ENCODE measurements around the gene LGI4.
A peak's percentile ranks its signal among the peaks of the same experiment; 100 is the strongest.

Gene LGI4

DNA sequence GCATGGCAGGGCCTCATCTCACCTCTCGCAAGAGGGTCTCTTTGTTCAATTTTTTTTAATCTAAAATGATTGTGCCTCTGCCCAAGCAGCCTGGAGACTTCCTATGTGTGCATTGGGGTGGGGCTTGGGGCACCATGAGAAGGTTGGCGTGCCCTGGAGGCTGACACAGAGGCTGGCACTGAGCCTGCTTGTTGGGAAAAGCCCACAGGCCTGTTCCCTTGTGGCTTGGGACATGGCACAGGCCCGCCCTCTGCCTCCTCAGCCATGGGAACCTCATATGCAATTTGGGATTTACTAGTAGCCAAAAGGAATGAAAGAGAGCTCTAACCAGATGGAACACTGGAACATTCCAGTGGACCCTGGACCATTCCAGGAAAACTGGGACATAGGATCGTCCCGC lies 11.3 kb downstream of the LGI4 start:
- no peak for DNase-seq (ENCODE audit: low spot score)

DNA sequence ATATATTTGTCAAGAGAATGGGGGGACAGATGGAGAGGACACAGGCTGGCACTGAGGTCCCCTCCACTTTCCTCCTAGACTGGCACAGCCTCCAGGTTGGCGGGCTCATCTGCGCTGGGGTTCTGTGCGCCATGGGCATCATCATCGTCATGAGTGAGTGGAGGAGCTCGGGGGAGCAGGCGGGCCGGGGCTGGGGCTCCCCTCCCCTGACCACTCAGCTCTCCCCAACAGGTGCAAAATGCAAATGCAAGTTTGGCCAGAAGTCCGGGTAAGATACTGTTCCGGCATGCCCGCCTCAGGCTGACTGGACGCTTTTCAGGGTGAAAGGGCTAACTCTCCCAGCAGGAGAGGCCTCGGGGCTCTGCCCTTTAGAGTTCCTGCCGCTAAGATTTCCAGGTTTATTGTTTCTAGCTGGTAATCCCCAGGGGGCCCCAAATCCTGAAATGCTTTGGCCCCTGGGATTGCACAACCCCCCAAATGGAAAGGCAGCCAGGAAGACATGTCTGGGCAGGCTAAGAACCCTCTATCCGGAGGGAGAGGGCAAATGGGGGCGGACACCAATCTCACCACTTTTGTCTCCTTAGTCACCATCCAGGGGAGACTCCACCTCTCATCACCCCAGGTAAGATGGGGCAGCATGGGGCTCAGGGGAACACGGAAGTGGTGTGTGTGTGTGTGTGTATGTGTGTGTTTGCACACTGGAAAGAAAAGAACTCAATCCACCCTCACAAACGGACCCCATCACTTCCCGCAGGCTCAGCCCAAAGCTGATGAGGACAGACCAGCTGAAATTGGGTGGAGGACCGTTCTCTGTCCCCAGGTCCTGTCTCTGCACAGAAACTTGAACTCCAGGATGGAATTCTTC lies 11.9 kb downstream of the LGI4 start:
- no peak for DNase-seq (ENCODE audit: low spot score)

DNA sequence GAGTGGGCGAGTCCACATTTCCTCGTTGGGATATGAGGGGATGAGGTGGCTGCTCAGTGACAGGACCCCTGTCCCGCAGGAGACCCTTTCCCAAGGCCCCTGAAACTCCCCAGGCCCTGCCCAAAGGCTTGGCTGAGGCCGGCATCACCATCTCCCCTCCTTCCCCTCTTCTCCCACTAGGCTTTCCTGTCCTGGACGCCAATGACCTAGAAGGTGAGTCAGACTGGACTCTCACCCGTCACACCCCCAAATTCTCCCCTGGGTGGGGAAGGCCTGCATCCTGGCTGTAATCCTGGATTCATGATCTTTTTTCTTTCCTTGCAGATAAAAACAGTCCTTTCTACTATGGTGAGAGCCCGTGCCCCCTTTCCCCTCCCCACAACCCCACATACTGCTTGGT lies 14.0 kb downstream of the LGI4 start:
- no peak for DNase-seq (ENCODE audit: low spot score)

DNA sequence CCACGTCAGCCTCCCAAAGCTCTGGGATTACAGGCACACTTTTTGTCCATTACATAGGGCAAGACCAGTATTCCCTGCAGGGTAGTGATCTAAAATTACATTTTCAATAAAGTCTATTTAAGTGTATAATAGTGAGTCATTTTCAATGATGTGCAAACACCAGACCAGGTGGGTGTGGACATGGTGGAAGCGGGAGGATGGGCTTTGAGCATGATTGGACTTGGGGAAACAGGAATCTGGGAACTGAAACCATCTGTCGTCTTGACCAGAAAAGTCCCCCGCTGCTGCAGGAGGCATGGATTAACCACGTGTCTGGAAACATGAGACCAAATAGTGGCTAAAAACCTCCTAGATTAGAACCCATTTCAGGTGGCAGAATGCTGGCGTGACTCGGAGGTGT lies 14.4 kb downstream of the LGI4 start:
- peak; percentile 56 for DNase-seq (ENCODE audit: low spot score)

DNA sequence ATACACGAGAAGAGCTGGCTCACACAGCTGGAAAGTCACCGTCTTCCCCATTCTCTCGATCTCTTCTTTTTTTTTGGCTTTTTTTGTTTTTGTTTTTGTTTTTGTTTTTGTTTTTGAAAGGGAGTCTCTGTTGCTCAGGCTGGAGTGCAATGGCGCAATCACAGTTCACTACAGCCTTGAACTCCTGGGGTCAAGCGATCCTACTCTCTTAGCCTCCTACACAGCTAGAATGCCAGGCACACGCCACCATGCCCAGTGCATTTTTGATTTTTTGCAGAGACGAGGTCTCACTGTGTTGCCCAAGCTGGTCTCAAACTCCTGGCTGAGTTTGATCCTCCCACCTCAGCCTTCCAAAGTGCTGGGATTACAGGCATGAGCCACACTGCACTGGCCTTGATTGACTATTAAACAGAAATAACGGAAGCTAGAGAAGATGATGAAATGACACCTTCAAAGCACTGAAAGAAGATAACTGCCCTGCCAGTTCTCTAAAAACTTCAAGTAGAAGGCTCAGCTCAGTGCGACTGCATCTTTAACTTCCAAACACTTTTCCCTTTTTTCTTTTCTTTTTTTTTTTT lies 15.2 kb downstream of the LGI4 start:
- no peak for DNase-seq (ENCODE audit: low spot score)

DNA sequence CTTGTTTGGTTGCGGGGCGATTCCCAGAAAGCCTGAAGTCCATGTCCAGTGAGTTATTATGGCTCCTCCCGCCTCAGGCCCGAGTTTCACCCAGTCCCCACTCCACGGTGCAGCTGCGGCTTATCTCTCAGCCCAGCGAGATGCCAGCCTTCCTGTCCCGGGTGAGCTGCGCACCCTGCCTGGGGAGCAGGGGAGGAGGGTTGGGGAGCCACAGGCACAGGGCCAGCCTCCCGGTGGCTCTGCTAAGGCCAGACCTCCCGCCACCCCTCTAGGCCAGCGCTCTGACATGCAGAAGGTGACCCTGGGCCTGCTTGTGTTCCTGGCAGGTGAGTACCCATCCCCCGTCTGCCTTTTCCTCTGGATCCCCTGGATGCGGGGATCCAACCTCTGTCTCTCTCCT lies 15.8 kb downstream of the LGI4 start:
- DNase-seq (ENCODE audit: low spot score): no peak

DNA sequence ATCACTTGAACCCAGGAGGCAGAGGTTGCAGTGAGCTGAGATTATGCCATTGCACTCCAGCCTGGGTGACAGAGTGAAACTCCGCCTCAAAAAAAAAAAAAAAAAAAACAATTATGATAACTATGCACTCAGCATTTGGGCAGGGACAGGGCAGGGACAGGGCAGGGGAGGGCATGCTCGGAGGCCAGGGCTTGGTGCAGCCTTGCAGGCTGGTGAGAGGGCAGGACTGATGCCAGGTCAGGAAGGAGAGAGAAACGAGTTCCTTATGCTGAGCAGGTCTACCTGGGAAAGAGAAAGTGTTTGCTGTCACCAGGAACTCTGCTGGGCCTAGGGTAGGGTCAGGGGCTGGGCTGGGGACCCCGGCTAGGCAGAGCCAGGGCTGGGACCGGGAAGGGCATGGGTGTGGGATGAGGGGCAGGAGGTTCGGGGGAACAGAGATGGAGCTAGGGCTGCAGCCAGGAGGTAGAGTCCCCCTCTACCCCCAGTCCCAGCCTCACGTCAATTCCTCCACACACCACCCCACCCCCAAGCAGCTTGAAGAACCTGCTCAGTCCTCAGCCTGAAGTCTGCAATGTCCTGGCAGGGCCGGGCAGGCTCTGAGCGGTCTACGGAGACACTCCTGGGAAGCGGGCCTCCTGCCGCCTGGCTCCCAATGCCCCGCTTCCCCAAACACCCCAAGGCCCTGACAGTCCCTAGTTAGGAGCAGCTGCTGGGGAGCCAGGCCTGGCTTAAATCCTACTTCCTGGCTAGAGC lies 16.4 kb downstream of the LGI4 start:
- DNase-seq (ENCODE audit: low spot score): no peak

DNA sequence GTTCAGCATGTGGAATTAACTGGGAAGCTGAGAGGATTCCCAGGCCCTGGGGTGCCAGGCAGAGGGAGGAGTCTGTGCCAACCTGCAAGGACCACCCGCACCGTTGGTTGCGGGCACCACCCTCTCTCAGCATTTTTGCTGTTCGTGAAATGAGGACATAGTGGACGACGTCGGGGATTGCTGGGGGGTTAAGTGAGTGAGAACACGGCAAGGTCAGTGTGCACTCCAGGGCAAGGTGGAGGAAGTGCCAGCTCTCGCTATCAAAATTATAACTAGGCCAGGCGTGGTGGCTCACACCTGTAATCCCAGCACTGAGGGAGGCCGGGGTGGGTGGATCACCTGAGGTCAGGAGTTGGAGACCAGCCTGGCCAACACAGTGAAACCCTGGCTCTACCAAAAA lies 17.1 kb downstream of the LGI4 start:
- no peak for DNase-seq (ENCODE audit: low spot score)

DNA sequence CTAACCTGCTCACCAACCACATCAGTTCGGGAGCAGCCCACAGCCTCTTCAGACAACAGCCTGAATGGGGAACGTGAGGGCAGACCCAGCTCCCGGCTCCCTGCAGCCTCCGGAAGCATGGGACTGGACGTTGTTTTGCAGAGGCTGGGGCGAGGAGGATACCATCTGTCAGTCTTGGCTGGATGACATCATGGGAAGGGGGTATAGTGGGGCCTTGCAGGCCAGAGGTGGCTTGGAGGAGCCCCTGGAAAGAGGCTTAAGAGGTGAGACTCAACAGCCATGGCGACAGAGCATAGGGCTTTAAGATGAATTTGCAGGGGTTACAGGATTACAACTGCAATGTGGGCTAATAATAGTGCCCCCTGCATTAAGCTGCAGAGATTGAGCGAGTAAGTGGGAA lies 17.7 kb downstream of the LGI4 start:
- no peak for DNase-seq (ENCODE audit: low spot score)

DNA sequence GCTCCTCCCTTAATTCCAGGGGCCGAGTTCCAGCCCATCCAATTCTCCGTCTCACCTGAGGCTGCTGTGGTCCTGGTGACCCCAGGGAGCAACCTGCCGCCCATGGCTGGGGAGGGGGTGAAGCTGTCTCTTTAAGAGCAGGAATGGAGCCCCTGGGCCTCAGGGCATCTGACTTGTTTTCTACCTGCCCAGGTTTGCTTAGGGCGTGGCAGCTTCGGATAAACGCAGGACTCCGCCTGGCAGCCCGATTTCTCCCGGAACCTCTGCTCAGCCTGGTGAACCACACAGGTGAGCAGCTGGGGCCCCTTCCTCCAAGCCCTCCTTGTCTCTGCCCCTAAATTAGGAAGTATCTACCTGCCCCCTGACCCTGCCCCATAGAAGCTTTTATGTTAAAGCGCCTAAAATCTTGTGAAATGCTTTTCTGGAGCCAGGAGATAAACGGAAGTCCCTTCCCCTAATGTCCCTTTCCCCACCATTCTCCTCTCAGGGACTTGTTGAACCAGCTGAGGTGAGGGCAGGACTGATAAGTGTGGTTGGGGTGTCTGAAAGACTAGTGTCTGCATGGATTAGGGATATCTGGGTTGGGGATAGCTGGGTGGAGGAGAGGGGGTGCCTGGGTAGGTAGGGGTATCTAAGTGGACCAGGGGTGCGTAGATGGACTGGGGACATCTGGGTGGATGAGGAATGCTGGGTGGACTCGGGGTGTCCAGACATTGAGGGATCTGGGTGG lies 18.6 kb downstream of the LGI4 start:
- DNase-seq (ENCODE audit: low spot score): no peak

DNA sequence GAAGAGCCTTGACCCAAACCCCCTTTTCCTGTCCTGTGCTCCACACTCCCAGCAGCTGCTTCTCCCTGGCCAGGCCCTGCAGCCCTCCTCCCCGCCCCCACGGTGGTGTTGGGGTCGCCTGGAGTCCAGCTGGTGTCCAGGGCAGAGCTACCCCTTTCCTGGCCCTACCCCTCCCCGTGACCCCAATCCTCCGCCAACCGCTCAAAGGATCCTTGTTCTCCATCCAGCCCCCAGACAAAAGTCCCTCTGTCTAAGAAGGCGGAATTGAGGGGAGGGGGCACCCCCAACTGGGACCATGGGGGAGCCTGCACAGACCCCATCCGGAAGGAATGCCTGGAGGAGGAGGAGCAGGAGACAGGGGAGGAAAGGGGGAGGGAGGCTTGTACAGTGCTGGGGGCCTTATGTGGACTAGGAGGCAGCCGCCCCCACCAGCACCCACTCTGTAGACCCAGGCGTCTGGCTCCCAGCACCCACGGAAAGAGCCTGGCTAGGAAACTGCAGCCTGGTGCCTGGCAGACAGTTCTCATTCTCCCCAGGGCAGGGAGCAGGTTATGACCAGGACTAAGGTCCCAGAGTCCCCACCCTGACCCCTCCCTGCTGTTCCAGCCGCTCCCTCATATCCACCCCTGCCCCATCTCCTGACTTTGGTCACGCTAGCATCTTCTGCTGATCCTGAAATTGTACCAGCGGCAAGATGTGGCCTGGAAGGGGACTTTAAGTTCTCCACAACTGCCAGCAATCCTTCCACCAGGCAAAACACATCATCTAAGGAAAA lies 19.5 kb downstream of the LGI4 start, which contains the start of gene FXYD3:
Gene FXYD3 (plus strand): TSS at position 647 of the 775 bp plus-strand sequence. CDS start 3,554 bp downstream, outside the sequence.
- no peak for DNase-seq (ENCODE audit: low spot score)

DNA sequence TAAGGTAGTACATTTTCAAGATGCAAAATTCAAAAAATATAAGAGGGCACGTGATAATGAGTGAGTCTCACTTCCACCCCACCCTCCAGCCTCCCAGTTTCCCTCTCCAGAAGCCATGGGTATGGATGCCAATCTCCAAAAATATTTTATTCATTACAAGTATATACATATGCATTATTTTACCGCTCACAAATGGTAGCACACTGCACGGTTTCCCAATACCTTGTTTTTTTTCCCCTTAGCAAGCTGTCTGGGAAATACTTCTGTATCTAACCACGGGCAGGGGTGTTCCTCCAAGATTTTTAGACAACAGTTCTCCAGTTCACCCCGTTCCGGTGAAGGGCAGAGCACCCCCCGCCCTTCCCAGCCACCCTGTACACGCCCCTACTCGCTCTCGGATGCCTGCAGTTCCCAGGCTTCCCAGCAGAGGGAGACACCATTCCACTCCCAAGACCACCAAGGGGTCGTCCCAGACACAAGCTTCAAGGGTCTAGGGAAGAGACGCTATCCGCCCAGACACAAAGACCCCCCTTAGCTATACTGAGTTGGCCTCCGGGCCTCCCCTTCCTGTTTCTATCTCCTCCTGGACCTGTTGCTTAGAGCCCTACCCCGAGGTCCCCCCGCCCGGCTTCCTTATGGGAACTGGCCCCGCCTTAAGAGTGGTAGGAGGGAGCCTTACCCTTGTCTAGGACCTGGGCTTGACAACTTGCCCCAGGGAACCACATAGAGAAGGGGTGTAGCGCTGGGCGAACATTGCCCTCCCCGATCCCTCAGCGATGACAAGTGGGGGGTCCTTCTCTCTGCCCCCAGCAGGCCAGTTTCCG lies 20.3 kb downstream of the LGI4 start:
- peak; percentile 84 for DNase-seq (ENCODE audit: low spot score)

DNA sequence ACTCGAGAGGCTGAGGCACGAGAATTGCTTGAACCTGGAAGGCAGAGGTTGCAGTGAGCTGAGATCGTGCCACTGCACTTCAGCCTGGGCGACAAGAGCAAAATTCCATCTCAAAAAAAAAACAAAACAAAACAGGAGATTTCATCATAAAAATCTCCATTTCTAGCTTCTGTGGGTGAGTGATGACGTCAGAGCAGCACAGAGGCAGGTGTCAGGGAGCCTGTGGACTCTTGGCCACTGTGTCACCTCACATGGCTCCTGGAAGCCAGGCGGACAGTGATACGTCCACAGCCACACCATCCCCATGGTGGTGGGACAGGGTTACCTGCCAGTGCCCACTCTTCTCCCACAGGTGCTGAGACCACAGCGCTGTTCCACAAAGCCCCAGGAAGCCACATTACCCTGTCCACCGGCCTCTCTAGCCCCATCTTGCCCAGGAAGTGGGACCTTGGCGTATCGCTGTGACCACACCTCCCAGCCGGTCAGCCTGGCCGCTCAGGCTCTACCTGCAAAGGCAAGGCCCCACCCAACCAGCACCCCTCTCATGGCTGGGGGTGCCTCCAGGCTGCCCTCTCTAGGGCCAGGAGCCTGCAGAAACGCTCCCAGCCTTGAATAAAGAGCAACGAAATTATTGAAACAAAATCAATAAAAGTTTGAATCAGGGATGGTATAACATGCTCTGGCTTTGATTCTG lies 21.7 kb downstream of the LGI4 start:
- DNase-seq (ENCODE audit: low spot score): no peak

DNA sequence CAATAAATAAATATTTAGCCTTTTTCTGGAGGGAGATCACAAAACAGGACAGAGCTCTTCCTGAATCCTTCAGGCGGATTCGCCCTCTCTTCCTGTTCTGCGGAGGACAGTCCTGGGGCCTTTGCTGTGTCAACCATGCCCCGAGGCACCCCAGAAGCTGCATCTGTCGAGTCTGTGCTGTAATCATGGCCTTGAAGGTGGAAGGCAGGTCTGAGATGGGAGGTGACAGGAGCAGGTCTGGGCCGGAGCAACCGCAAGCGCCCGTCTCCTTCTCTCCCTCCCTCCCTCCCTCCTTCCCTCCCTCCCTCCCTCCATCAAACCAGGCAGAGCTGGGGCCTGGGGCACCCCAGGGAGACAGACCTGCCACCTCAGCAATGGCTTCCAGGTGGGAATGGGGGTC lies 23.9 kb downstream of the LGI4 start:
- DNase-seq (ENCODE audit: low spot score): no peak

DNA sequence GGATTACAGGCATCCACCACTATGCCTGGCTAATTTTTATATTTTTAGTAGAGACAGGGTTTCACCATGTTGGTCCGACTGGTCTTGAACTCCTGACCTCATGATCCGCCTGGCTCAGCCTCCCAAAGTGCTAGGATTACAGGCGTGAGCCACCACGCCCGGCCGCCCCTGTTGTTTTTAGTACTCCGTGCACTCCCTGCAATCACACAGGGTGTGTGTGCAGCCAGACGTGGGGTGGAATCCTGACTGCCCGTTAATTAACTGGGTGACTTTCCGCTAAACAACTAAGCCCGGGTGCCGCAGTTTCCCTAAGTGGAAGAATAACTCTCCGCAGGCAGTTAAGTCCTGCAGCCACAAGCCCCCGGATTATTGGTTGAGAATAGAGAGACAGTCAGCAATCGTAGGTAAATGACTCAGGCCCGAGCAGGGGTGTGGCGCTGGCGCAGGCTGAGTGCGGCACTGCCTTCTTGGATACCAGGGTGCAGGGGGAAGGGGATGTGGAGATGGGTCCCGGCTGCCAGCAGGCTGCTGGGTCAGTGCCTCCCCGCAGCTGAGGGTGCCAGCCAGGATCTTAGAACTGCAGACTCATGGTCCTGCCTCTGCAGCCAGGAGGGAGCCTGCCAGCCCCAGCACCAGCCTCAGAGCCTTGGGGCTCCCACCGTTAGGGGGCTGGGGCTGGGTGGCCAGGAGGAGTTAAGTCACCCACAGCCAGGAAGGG lies 25.3 kb downstream of the LGI4 start:
- DNase-seq (ENCODE audit: low spot score): no peak

DNA sequence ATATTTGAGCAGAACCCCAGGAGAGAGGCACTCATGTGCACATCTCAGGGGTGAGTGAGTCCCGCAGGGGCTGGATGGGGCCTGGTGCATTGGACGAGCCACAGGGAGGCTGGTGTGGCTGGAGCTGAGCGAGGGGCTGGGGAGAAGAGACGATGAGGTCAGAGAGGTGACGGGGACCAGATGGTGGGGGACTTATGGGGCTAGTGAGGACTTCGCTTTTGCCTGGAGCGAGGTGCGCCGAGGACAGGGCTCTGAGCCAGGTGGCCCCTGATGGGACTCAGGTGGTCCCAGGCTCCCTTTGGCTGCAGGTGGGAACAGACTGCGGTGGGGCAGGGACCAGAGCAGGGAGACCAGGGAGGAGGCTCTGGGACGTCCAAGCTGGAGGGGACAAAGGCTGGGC lies 26.1 kb downstream of the LGI4 start:
- no peak for DNase-seq (ENCODE audit: low spot score)

DNA sequence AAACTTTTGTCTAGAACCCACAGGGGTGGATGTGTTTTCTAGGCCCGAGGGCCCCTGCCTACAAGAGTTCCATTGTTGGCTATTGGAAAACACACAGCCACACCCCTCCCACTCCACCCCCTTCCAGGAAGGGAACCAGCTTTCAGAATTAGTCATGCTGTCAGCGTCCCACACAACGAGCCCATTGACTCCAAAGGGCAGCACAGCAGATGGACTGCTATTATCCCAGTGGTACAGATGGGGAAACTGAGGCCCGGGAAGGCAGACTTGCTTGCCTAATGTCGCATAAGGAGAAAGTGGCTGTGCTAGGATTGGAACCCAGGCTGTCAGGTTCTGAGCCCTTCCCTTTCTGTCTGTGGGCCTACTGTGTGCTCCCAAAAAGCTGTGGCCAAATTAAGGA lies 27.3 kb downstream of the LGI4 start:
- peak; percentile 55 for DNase-seq (ENCODE audit: low spot score)

DNA sequence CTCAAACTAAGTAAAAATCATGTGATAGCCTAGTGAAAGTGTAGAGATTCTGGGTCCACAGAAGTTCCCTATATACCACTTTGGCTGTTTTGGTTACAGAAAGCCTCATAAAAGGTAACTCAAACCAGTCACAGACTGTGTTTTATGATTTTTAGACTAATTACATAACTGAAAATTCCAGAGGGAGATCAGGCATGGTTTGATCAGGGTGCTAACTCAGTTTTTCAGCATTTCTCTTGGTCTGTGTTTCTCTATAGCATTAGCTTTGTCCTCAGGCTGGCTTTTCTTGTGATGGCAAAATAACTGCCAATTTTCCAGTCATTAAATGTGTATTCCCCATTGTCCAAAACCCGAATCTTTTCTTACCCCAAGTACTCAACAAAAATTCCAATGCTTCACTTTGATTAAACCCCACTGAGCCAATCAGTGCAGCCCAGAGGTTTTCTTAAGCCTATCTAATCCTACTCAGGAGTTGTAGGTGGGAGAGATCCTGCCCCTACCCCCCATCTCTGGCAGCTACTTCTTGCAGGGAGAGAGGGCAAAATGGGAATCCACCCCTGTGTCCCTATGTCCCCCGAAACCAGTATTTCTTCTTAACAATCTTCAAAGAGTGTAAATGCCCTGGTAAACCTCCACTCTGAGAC lies 27.8 kb downstream of the LGI4 start:
- DNase-seq (ENCODE audit: low spot score): no peak

DNA sequence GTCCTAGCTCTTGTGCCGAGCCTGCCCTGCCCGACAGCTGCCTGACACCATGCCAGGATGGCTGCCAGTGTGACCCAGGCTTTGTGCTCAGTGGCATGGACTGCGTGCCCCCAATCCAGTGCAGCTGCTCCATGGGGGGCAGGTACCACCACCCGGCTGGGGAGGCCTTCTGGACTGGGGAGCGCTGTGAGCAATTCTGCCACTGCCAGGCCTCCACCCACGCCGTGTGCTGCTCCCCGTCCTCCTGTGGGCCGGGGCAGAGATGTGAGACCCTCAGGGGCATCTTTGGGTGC lies 28.6 kb downstream of the LGI4 start:
- DNase-seq (ENCODE audit: low spot score): no peak

Data from AG08396 (cell line).